Lung (tissue), 12 donors: ENCODE measurements around the gene ANKRD10. TPM values are rescaled to one million over a fixed set of nuclear protein-coding genes. Genes with fewer than 3 reads are reported as not detected.

Source experiments
- ATAC-seq: fragments of 200-7000 bp; cut with Tn5 transposase; one replicate; pipeline ENCODE4 v1.9.1; 2020; ENCODE audit warnings: moderate number of reproducible peaks; ENCODE audit not compliant: insufficient read depth, low FRiP score
- DNase-seq, 3 donors: peaks; one replicate each; pipeline ENCODE4 v3.0.0-alpha.2; 2013 to 2017
- H3K27ac ChIP-seq, 2 donors: one replicate each; pipeline ENCODE4 v1.5.1; 2013; ENCODE audit warnings: mild to moderate bottlenecking in 2 of 2, moderate library complexity in 2 of 2, control low read depth in 1 of 2, inconsistent platforms in 1 of 2, low read depth in 1 of 2, low read length in 1 of 2
- H3K27me3 ChIP-seq, 3 donors: one replicate each; pipeline ENCODE4 v1.5.1; 2013; ENCODE audit warnings: low read length in 2 of 3; ENCODE audit not compliant: control insufficient read depth in 3 of 3, insufficient read depth in 3 of 3
- H3K36me3 ChIP-seq, 4 donors: one replicate each; pipeline ENCODE4 v1.5.1; 2013; ENCODE audit warnings: low read length in 4 of 4, mild to moderate bottlenecking in 1 of 4, moderate library complexity in 1 of 4; ENCODE audit not compliant: control insufficient read depth in 4 of 4, insufficient read depth in 4 of 4
- H3K4me1 ChIP-seq, 5 donors: one replicate each; pipeline ENCODE4 v1.5.1; 2013; ENCODE audit warnings: low read length in 5 of 5, mild to moderate bottlenecking in 2 of 5, moderate library complexity in 1 of 5; ENCODE audit not compliant: control insufficient read depth in 5 of 5, insufficient read depth in 5 of 5
- H3K4me3 ChIP-seq: one replicate; pipeline ENCODE4 v1.5.1; 2013; ENCODE audit warnings: mild to moderate bottlenecking, control low read depth, moderate library complexity
- H3K9ac ChIP-seq, 2 donors: one replicate each; pipeline ENCODE4 v1.5.1; 2013; ENCODE audit warnings: low read length in 2 of 2, control low read depth in 1 of 2; ENCODE audit not compliant: insufficient read depth in 1 of 2
- H3K9me3 ChIP-seq, 4 donors: one replicate each; pipeline ENCODE4 v1.5.1; 2013; ENCODE audit warnings: low read length in 3 of 4, mild to moderate bottlenecking in 1 of 4, moderate library complexity in 1 of 4; ENCODE audit not compliant: control insufficient read depth in 4 of 4, insufficient read depth in 3 of 4
- WGBS, 2 donors: extraction: QIAGEN DNeasy Blood & Tissue Kit; methylation state at CpG; one replicate each; pipeline ENCODE4 v1.1.7; 2013; 5-methylcytosine and 5-hydroxymethylcytosine counted together
- polyA plus RNA-seq, 2 donors: library from polyadenylated mRNA; stranded (reverse); fragments of 200-250 nt; gene quantifications; one replicate each; pipeline ENCODE4 v1.2.1, GENCODE V29; 2013
- total RNA-seq, 2 donors: library from RNA; depleted of rRNA in 1 of 2; stranded (reverse); fragments of >200 nt in 1 of 2; gene quantifications; one replicate each; pipeline ENCODE4 v1.2.1, GENCODE V29; 2014 to 2021
- TF ChIP-seq, protein P1 (sequence below): IDR thresholded peaks from 2 replicates; pipeline ENCODE4 v1.5.1; 2012; ENCODE audit warnings: mild to moderate bottlenecking; ENCODE audit errors: control extremely low read depth, extremely low read depth
- donor health status: control.
- donor health status: control.
- donor health status: Bipolar disorder and iron deficiency.
- donor health status: healthy.
- donor health status: DM: yes; HTN: yes; CAD: no.

ANKRD10 gene
- total and polyA plus RNA-seq, 4 donors: 44.0 to 353 (median 92.3) TPM

DNA sequence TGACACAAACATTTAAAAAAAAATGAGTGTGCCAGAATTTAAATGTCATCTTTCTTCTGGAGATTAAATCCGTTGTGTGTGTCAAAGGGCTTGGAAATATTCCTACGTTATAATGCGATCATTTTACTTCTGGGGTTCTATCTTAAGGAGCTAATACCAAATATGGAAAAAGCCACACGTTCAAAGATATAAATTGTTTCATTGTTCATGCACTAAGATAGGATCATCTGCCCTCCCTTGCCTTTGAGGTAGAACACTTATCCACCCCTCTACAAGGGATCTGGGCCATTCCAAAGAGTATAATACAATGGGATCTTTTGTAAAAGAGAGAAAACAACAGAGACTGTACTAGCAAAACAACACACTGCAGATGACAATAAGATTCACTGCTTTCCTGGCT is 64.9 kb downstream of the ANKRD10 start:
- ATAC-seq (no peak), DNase-seq (no peak)
- no peak overlapping the region for H3K9ac ChIP-seq
- no peaks in the 10 kb centered on the region for H3K4me1 ChIP-seq
- no peaks in the 10 kb centered on the region for H3K36me3 ChIP-seq
- peaks cover 0 to 5% (median 0%) of the 10 kb centered on the region in 4 donors for H3K9me3 ChIP-seq
- TF ChIP-seq, protein P1, sequence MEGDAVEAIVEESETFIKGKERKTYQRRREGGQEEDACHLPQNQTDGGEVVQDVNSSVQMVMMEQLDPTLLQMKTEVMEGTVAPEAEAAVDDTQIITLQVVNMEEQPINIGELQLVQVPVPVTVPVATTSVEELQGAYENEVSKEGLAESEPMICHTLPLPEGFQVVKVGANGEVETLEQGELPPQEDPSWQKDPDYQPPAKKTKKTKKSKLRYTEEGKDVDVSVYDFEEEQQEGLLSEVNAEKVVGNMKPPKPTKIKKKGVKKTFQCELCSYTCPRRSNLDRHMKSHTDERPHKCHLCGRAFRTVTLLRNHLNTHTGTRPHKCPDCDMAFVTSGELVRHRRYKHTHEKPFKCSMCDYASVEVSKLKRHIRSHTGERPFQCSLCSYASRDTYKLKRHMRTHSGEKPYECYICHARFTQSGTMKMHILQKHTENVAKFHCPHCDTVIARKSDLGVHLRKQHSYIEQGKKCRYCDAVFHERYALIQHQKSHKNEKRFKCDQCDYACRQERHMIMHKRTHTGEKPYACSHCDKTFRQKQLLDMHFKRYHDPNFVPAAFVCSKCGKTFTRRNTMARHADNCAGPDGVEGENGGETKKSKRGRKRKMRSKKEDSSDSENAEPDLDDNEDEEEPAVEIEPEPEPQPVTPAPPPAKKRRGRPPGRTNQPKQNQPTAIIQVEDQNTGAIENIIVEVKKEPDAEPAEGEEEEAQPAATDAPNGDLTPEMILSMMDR: no peak
- H3K4me3 ChIP-seq: no peak overlapping the region
- 69 to 79% methylated on average over 4 of the region's 4 CpGs for WGBS, 2 donors
- peaks cover 0 to 5% (median 0%) of the 10 kb centered on the region in 3 donors for H3K27me3 ChIP-seq
- no peak overlapping the region for H3K27ac ChIP-seq

DNA sequence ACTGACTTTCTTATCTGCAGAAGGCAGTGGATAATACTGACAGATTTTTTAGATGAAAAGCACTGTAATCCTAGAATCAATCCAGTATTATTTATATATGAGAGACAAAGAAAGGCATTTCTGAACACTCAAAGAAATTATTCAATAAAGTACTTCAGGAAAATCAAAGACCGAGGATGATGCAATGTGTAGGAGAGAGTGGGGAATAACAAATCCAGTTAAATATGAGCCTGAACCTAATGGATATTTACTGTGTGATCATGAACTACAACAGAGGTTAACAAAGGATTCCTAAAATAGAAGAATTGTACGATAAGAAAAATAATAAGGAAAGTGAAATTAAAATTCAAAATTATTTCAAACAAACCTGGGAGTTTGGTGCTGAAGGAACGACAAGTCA is 69.3 kb downstream of the ANKRD10 start:
- H3K27ac ChIP-seq: no peak overlapping the region
- no peak for DNase-seq
- 66 to 84% methylated on average over 3 of the region's 3 CpGs for WGBS, 2 donors
- ATAC-seq: no peak
- H3K4me3 ChIP-seq: no peak overlapping the region
- H3K4me1 ChIP-seq: no peaks in the 10 kb centered on the region
- H3K9ac ChIP-seq: no peak overlapping the region
- peaks cover 0 to 5% (median under 1%) of the 10 kb centered on the region in 4 donors for H3K9me3 ChIP-seq
- H3K27me3 ChIP-seq: peaks cover 0 to 7% (median 0%) of the 10 kb centered on the region in 3 donors
- TF ChIP-seq, protein P1: no peak
- H3K36me3 ChIP-seq: no peaks in the 10 kb centered on the region

GRCh38 chr13:110841846-110842245 is 73.0 kb downstream of the ANKRD10 start:
- Histone ChIP-seq H3K4me1 (peaks cover 0 to 17% (median 0%) of the 10 kb centered on the region in 5 donors), H3K9ac (no peak overlapping the region), H3K9me3 (peaks cover 0 to 5% (median under 1%) of the 10 kb centered on the region in 4 donors), H3K27ac (no peak overlapping the region), H3K27me3 (peaks cover 0 to 7% (median 0%) of the 10 kb centered on the region in 3 donors), H3K36me3 (no peaks in the 10 kb centered on the region), H3K4me3 (no peak overlapping the region)
- WGBS, 2 donors: 74 to 79% methylated on average over 3 of the region's 3 CpGs
- TF ChIP-seq, protein P1: no peak
- DNase-seq (no peak), ATAC-seq (no peak)

GRCh38 chr13:110841406-110841805 is 73.5 kb downstream of the ANKRD10 start:
- 92 to 93% methylated on average over 2 of the region's 2 CpGs for WGBS, 2 donors

More at GRCh38 chr13:110841406-110841805, 73.5 kb downstream of the ANKRD10 start:
- DNase-seq (no peak), ATAC-seq (no peak)
- no peak overlapping the region for H3K9ac ChIP-seq
- H3K4me3 ChIP-seq: no peak overlapping the region
- H3K9me3 ChIP-seq: peaks cover 0 to 4% (median under 1%) of the 10 kb centered on the region in 4 donors
- peaks cover 0 to 7% (median 0%) of the 10 kb centered on the region in 3 donors for H3K27me3 ChIP-seq
- no peaks in the 10 kb centered on the region for H3K36me3 ChIP-seq
- peaks cover 0 to 21% (median 0%) of the 10 kb centered on the region in 5 donors for H3K4me1 ChIP-seq
- H3K27ac ChIP-seq: no peak overlapping the region
- TF ChIP-seq, protein P1: no peak
